ENCODE results near the gene RBM43. TPM values are rescaled to one million over a fixed set of nuclear protein-coding genes. Genes with fewer than 3 reads are reported as not detected.

RBM43 gene
- total RNA-seq, 1 donor from 2014 or later: 5.5 TPM

DNA sequence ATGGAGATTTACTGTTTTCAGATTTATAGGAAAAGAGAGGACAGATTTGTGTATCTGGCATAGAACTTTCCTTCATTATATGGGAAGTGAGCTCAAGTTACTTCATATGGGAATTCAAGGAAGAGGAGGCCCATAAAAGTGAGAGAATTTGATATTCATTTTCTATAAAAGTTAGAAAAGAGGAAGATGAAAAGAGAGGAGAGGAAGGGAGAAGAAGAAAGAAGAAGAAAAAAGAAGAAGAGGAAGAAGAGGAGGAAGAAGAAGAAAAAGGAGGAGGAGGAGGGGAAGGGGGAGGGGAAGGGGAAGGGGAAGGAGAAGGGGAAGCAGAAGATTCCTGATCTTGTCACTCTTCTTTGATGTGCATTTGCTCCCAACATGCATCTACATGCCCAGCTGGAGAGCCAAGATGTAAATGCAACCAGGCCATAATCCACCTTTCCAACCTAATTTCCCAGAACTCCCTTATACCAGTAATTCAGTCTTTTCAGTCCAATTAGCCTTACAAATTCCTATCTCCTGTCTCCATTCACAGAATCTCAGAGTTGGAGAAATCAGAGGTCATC, 43.5 kb upstream of the RBM43 start:
- DNase-seq (ENCODE audit: low read depth) (no peak), FAIRE-seq (no peak)
- Mint-ChIP-seq H3K36me3 (ENCODE audit: low read depth, unreplicated experiment) (no peaks in the 10 kb centered on the region), H3K4me1 (ENCODE audit: low read depth, unreplicated experiment) (peaks cover 11% of the 10 kb centered on the region), H3K27ac (ENCODE audit: unreplicated experiment) (no peak overlapping the region), H3K9me3 (ENCODE audit: unreplicated experiment) (no peaks in the 10 kb centered on the region), H3K27me3 (ENCODE audit: low read depth, unreplicated experiment) (no peaks in the 10 kb centered on the region), H3K4me3 (ENCODE audit: unreplicated experiment) (no peak overlapping the region)
- H3K9me3 ChIP-seq (ENCODE audit: insufficient read depth, low read depth, low read length): no peaks in the 10 kb centered on the region
- H3K36me3 ChIP-seq (ENCODE audit: insufficient read depth, low read length): no peaks in the 10 kb centered on the region
- H3K4me1 ChIP-seq (ENCODE audit: insufficient read depth, low read length): peaks cover 9% of the 10 kb centered on the region
- no peaks in the 10 kb centered on the region for H3K27me3 ChIP-seq (ENCODE audit: insufficient read depth, low read length)
- TF ChIP-seq, protein P1, sequence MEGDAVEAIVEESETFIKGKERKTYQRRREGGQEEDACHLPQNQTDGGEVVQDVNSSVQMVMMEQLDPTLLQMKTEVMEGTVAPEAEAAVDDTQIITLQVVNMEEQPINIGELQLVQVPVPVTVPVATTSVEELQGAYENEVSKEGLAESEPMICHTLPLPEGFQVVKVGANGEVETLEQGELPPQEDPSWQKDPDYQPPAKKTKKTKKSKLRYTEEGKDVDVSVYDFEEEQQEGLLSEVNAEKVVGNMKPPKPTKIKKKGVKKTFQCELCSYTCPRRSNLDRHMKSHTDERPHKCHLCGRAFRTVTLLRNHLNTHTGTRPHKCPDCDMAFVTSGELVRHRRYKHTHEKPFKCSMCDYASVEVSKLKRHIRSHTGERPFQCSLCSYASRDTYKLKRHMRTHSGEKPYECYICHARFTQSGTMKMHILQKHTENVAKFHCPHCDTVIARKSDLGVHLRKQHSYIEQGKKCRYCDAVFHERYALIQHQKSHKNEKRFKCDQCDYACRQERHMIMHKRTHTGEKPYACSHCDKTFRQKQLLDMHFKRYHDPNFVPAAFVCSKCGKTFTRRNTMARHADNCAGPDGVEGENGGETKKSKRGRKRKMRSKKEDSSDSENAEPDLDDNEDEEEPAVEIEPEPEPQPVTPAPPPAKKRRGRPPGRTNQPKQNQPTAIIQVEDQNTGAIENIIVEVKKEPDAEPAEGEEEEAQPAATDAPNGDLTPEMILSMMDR (IDR thresholded peaks at IDR 0.05; ENCODE audit: insufficient read depth, low read depth, low read length): no peak
- TF ChIP-seq EZH2 (IDR thresholded peaks at IDR 0.05; ENCODE audit: insufficient read depth, low read length): no peak
- H3K4me3 ChIP-seq (ENCODE audit: insufficient read depth, low read depth, low read length): no peak overlapping the region
- no peaks in the 10 kb centered on the region for H4K20me1 ChIP-seq (ENCODE audit: insufficient read depth, low read length)
- H3K9ac ChIP-seq (ENCODE audit: low read length): no peak overlapping the region
- no peak overlapping the region for H3K4me2 ChIP-seq (ENCODE audit: low read length)
- no peaks in the 10 kb centered on the region for H3K79me2 ChIP-seq (ENCODE audit: insufficient read depth, low read length)
- no peak overlapping the region for H2AFZ ChIP-seq (ENCODE audit: low read depth, low read length)
- H3K27ac ChIP-seq (ENCODE audit: low read depth, low read length): no peak overlapping the region

DNA sequence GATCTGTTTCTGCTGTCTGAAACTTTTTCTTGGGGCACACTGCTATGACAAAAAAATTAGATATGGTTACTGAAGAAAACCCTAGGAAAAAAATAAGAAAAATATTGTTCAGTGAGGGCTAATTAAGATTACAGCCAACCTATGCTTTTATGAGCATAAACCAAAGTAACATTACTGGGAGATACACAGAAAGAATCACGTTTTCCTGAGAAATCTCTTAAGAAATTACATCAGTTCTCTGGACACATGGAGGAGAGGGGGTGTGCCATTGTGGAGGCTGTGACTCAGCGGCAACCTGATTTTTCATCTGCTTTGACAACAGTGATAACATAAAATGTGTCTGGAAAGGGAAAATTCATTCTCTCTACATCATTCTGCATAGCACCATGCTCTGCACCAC, 41.2 kb upstream of the RBM43 start:
- Histone ChIP-seq H3K9ac (ENCODE audit: low read length) (no peak overlapping the region), H3K27ac (ENCODE audit: low read depth, low read length) (no peak overlapping the region), H3K36me3 (ENCODE audit: insufficient read depth, low read length) (no peaks in the 10 kb centered on the region), H4K20me1 (ENCODE audit: insufficient read depth, low read length) (no peaks in the 10 kb centered on the region), H3K4me3 (ENCODE audit: insufficient read depth, low read depth, low read length) (no peak overlapping the region), H3K79me2 (ENCODE audit: insufficient read depth, low read length) (no peaks in the 10 kb centered on the region), H3K4me2 (ENCODE audit: low read length) (no peak overlapping the region), H3K4me1 (ENCODE audit: insufficient read depth, low read length) (peaks cover 9% of the 10 kb centered on the region), H3K9me3 (ENCODE audit: insufficient read depth, low read depth, low read length) (no peaks in the 10 kb centered on the region), H3K27me3 (ENCODE audit: insufficient read depth, low read length) (no peaks in the 10 kb centered on the region), H2AFZ (ENCODE audit: low read depth, low read length) (no peak overlapping the region)
- Mint-ChIP-seq H3K4me1 (ENCODE audit: low read depth, unreplicated experiment) (peaks cover 11% of the 10 kb centered on the region), H3K27me3 (ENCODE audit: low read depth, unreplicated experiment) (no peaks in the 10 kb centered on the region), H3K36me3 (ENCODE audit: low read depth, unreplicated experiment) (no peaks in the 10 kb centered on the region), H3K27ac (ENCODE audit: unreplicated experiment) (peak overlapping the region; percentile 97), H3K9me3 (ENCODE audit: unreplicated experiment) (no peaks in the 10 kb centered on the region), H3K4me3 (ENCODE audit: unreplicated experiment) (no peak overlapping the region)
- TF ChIP-seq, protein P1 (IDR thresholded peaks at IDR 0.05; ENCODE audit: insufficient read depth, low read depth, low read length): no peak
- no peak for TF ChIP-seq EZH2 (IDR thresholded peaks at IDR 0.05; ENCODE audit: insufficient read depth, low read length)
- FAIRE-seq (no peak), DNase-seq (ENCODE audit: low read depth) (peak; percentile 86)

DNA sequence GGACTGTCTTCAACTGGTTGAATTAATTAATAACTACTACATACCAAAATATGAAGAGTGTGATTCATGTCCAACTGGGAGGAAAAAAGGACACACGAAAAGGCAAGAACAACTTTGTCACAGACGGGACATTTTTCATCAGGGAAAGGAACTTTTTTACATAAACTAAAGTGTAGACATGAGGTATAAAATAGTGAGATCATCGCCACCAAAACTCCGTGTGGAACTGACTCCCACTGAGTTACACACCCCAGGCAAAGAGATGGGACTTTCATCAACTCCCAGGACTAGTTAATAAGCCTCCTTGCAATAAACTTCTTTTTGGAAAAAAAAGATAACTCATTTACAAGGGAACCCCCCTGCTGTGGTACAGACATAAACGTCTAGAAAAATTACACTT, 40.7 kb upstream of the RBM43 start:
- no peak overlapping the region for H3K4me2 ChIP-seq (ENCODE audit: low read length)
- no peaks in the 10 kb centered on the region for H3K27me3 ChIP-seq (ENCODE audit: insufficient read depth, low read length)
- H2AFZ ChIP-seq (ENCODE audit: low read depth, low read length): peak overlapping the region; percentile 35
- no peaks in the 10 kb centered on the region for H3K27me3 Mint-ChIP-seq (ENCODE audit: low read depth, unreplicated experiment)
- peak overlapping the region; percentile 97 for H3K27ac Mint-ChIP-seq (ENCODE audit: unreplicated experiment)
- H3K9ac ChIP-seq (ENCODE audit: low read length): no peak overlapping the region
- DNase-seq (ENCODE audit: low read depth): peak; percentile 32
- H4K20me1 ChIP-seq (ENCODE audit: insufficient read depth, low read length): no peaks in the 10 kb centered on the region
- H3K4me3 Mint-ChIP-seq (ENCODE audit: unreplicated experiment): no peak overlapping the region
- no peaks in the 10 kb centered on the region for H3K9me3 ChIP-seq (ENCODE audit: insufficient read depth, low read depth, low read length)
- H3K9me3 Mint-ChIP-seq (ENCODE audit: unreplicated experiment): no peaks in the 10 kb centered on the region
- no peaks in the 10 kb centered on the region for H3K36me3 ChIP-seq (ENCODE audit: insufficient read depth, low read length)
- no peaks in the 10 kb centered on the region for H3K36me3 Mint-ChIP-seq (ENCODE audit: low read depth, unreplicated experiment)
- no peak for TF ChIP-seq EZH2 (IDR thresholded peaks at IDR 0.05; ENCODE audit: insufficient read depth, low read length)
- TF ChIP-seq, protein P1 (IDR thresholded peaks at IDR 0.05; ENCODE audit: insufficient read depth, low read depth, low read length): no peak
- H3K27ac ChIP-seq (ENCODE audit: low read depth, low read length): no peak overlapping the region
- no peaks in the 10 kb centered on the region for H3K79me2 ChIP-seq (ENCODE audit: insufficient read depth, low read length)
- no peak for FAIRE-seq
- H3K4me1 ChIP-seq (ENCODE audit: insufficient read depth, low read length): peaks cover 9% of the 10 kb centered on the region
- H3K4me1 Mint-ChIP-seq (ENCODE audit: low read depth, unreplicated experiment): peaks cover 11% of the 10 kb centered on the region
- no peak overlapping the region for H3K4me3 ChIP-seq (ENCODE audit: insufficient read depth, low read depth, low read length)

All from astrocyte (in vitro differentiated cells and primary cell).